ENCODE measurements around the gene MBLAC1. TPM values are rescaled to one million over a fixed set of nuclear protein-coding genes. Genes with fewer than 3 reads are reported as not detected.

Gene MBLAC1
- total and polyA plus RNA-seq, 2 of the 4 experiments (the other 2 are of a cell fraction): 0.72 to 1.4 TPM

GRCh38 chr7:100124301-100125230 lies 2.2 kb upstream of the MBLAC1 start:
- H2AK9ac ChIP-seq (replicated peaks; ENCODE audit: low read depth, low read length, poor library complexity): peak overlapping the region; percentile 75
- no peak overlapping the region for H2BK15ac ChIP-seq (ENCODE audit: low read depth, low read length)
- H4K91ac ChIP-seq (ENCODE audit: insufficient read depth, low read depth, low read length): no peak overlapping the region
- POLR2A ChIA-PET (ENCODE audit: unreplicated experiment): no interaction called here
- H3K14ac ChIP-seq (replicated peaks; ENCODE audit: low read depth, low read length): no peak overlapping the region
- H2AFZ ChIP-seq (replicated peaks; ENCODE audit: low read length, poor library complexity): no peak overlapping the region
- intact Hi-C loops (cut with micrococcal nuclease): no loop called here
- H2BK120ac ChIP-seq (ENCODE audit: low read depth, low read length): no peak overlapping the region
- H3K4me2 ChIP-seq (ENCODE audit: low read depth, low read length): no peak overlapping the region
- H3K56ac ChIP-seq (ENCODE audit: extremely low read depth, insufficient read depth, low read length): no peak overlapping the region
- H3K4me3 ChIP-seq (ENCODE audit: insufficient read depth, low read depth, low read length): no peak overlapping the region
- peaks cover 11% of the 10 kb centered on the region for H3K9me1 ChIP-seq (ENCODE audit: insufficient read depth, low read length)
- H3K27me3 ChIP-seq (ENCODE audit: control insufficient read depth, insufficient read depth, low read length): no peaks in the 10 kb centered on the region
- H3K36me3 ChIP-seq (ENCODE audit: control insufficient read depth, insufficient read depth, low read length): peaks cover 4% of the 10 kb centered on the region; the same call in 1 of the 2 replicates
- H3K79me1 ChIP-seq (ENCODE audit: low read depth in 1 of 2, low read length in 2 of 2): peaks cover 26 to 62% of the 10 kb centered on the region in 2 experiments
- no CpG with 5 or more reads among the region's 4 CpGs for WGBS, 2 experiments (ENCODE audit: extremely low coverage in 2 of 2, insufficient read length in 1 of 2)
- H4K20me1 ChIP-seq (ENCODE audit: insufficient read depth, low read length): no peaks in the 10 kb centered on the region; the same call in 1 of the 2 replicates
- TF ChIP-seq NFE2L2 (IDR thresholded peaks at IDR 0.05; ENCODE audit: low read depth, low read length): no peak
- no peak for TF ChIP-seq BHLHE40 (IDR thresholded peaks at IDR 0.05; ENCODE audit: low read depth, low read length)
- peaks cover 6% of the 10 kb centered on the region; the same call in 1 of the 2 replicates for H3K4me1 ChIP-seq (ENCODE audit: control insufficient read depth, insufficient read depth, low read length)
- BruUV-seq (replicated peaks): TSS peak; percentile 82
- dilution Hi-C loops (cut with HindIII; ENCODE audit: low sequenced_read_pairs, unreplicated experiment): no loop called here
- no peak overlapping the region for H3K18ac ChIP-seq (ENCODE audit: low read depth, low read length)
- H3K4ac ChIP-seq (ENCODE audit: low read depth, low read length): no peak overlapping the region
- no peak overlapping the region for H2BK20ac ChIP-seq (ENCODE audit: low read depth, low read length)
- no peak overlapping the region for H4K5ac ChIP-seq (ENCODE audit: low read depth, low read length)
- in situ Hi-C loops (cut with MboI; ENCODE audit: low sequenced_read_pairs): no loop called here
- H2BK5ac ChIP-seq (ENCODE audit: low read depth, low read length, poor library complexity, severe bottlenecking): no peak overlapping the region
- H2AK5ac ChIP-seq (ENCODE audit: low read depth, low read length): no peak overlapping the region
- no peak overlapping the region for H4K8ac ChIP-seq (ENCODE audit: low read depth in 2 of 2, low read length in 2 of 2)
- CTCF ChIA-PET: no interaction called here
- ATAC-seq (ENCODE audit: low read depth) (no peak), DNase-seq (no peak)
- H3K23ac ChIP-seq (ENCODE audit: low read depth, low read length): no peak overlapping the region; the same call in 1 of the 2 replicates
- no peak overlapping the region for H3K9ac ChIP-seq (ENCODE audit: low read depth, low read length)
- no peak overlapping the region for H3K27ac ChIP-seq (ENCODE audit: insufficient read depth, low read length)
- no peaks in the 10 kb centered on the region for H3K9me3 ChIP-seq (ENCODE audit: control insufficient read depth, insufficient read depth, low read length)
